DOHH2 (cell line): ENCODE data around the gene NOD1.
A peak's percentile ranks its signal among the peaks of the same experiment; 100 is the strongest.

Experiments
- H3F3A ChIP-seq: fragments of 200-600 bp; sonication (generic), shearing (Covaris generic); 2 replicates; pipeline ENCODE4 v1.6.0; 2016; ENCODE audit warnings: antibody characterized with exemption, mild to moderate bottlenecking; ENCODE audit not compliant: control insufficient read depth, insufficient read depth
- H3K27ac ChIP-seq: fragments of 200-600 bp; sonication (generic); 2 replicates; pipeline ENCODE4 v1.5.1; 2014; ENCODE audit warnings: low read depth, mild to moderate bottlenecking, low read length, moderate library complexity
- H3K27me3 ChIP-seq: fragments of 200-600 bp; sonication (generic); 2 replicates; pipeline ENCODE4 v1.6.1; 2014; ENCODE audit warnings: mild to moderate bottlenecking, low read length, mixed read lengths; ENCODE audit not compliant: control insufficient read depth
- H3K36me3 ChIP-seq: fragments of 200-600 bp; sonication (generic); 2 replicates; pipeline ENCODE4 v1.6.1; 2014; ENCODE audit warnings: mild to moderate bottlenecking, low read length, moderate library complexity, mixed read lengths; ENCODE audit not compliant: control insufficient read depth
- H3K4me1 ChIP-seq: fragments of 200-600 bp; sonication (generic); 2 replicates; pipeline ENCODE4 v1.6.1; 2014; ENCODE audit warnings: mild to moderate bottlenecking, low read length, mixed read lengths; ENCODE audit not compliant: control insufficient read depth
- H3K4me2 ChIP-seq: fragments of 200-600 bp; sonication (generic); 2 replicates; pipeline ENCODE4 v1.6.0; 2014; ENCODE audit warnings: mild to moderate bottlenecking, low read length, moderate library complexity
- H3K4me3 ChIP-seq: fragments of 200-600 bp; sonication (generic); 2 replicates; pipeline ENCODE4 v1.5.1; 2014; ENCODE audit warnings: mild to moderate bottlenecking, low read length, mixed read lengths
- H3K79me2 ChIP-seq: fragments of 200-600 bp; sonication (generic); 2 replicates; pipeline ENCODE4 v1.6.1; 2014; ENCODE audit warnings: mild to moderate bottlenecking, low read length, mixed read lengths; ENCODE audit not compliant: control insufficient read depth
- H3K9me2 ChIP-seq: fragments of 200-600 bp; sonication (generic); replicated peaks from 2 replicates; pipeline ENCODE4 v1.6.1; 2014; ENCODE audit warnings: mild to moderate bottlenecking, low read length, mixed read lengths; ENCODE audit not compliant: control insufficient read depth
- H3K9me3 ChIP-seq: fragments of 200-600 bp; sonication (generic); 2 replicates; pipeline ENCODE4 v1.6.1; 2014; ENCODE audit warnings: antibody characterized with exemption, low read length, mixed read lengths; ENCODE audit not compliant: control insufficient read depth, insufficient read depth
- H4K20me1 ChIP-seq: fragments of 200-600 bp; sonication (generic); 2 replicates; pipeline ENCODE4 v1.6.0; 2014; ENCODE audit warnings: low read depth, mild to moderate bottlenecking, antibody characterized with exemption, low read length, moderate library complexity; ENCODE audit not compliant: control insufficient read depth, insufficient read depth
- CTCF ChIP-seq: fragments of 200-600 bp; sonication (generic); IDR thresholded peaks from one replicate; pipeline ENCODE4 v1.5.1; 2014; ENCODE audit warnings: antibody characterized with exemption, mild to moderate bottlenecking, low read depth, low read length; ENCODE audit not compliant: poor library complexity, severe bottlenecking
- EZH2phosphoT487 ChIP-seq: fragments of 200-600 bp; sonication (generic); IDR thresholded peaks from 2 replicates; pipeline ENCODE4 v1.6.1; 2017; ENCODE audit warnings: borderline replicate concordance, mild to moderate bottlenecking, antibody characterized with exemption, low read length, moderate library complexity, mixed read lengths

NOD1 gene

DNA sequence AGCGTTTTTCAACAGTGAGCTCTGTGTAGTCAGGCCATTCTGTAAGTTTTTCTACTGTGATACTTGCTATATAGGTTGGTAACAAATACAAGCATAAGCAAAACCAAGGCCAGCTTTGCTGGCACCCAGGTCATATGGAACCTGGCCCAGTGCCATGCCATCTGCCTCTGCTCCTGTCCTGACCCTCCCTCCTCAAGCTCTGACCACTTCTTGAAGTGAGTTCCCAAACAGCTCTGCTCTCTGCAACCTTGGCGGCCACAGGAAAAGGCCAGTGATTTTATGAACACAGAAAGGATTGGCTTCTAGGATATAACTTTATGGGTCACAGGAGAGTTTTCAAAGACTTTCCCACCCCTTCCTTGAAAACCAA is 12.8 kb downstream of the NOD1 start:
- H3K9me2 ChIP-seq = no peaks in the 10 kb centered on the region
- peaks cover 55% of the 10 kb centered on the region for H3K4me1 ChIP-seq
- no peaks in the 10 kb centered on the region for H3K79me2 ChIP-seq
- H3K27ac ChIP-seq = no peak overlapping the region
- H3K4me2 ChIP-seq = no peak overlapping the region
- H3K27me3 ChIP-seq = no peaks in the 10 kb centered on the region
- TF ChIP-seq CTCF (no peak), EZH2phosphoT487 (no peak)
- H4K20me1 ChIP-seq = no peaks in the 10 kb centered on the region
- H3F3A ChIP-seq = no peaks in the 10 kb centered on the region
- no peaks in the 10 kb centered on the region for H3K36me3 ChIP-seq
- no peaks in the 10 kb centered on the region for H3K9me3 ChIP-seq
- no peak overlapping the region for H3K4me3 ChIP-seq

GRCh38 chr7:30465046-30465810 is 13.4 kb downstream of the NOD1 start:
- TF ChIP-seq CTCF = no peak
- no peak for TF ChIP-seq EZH2phosphoT487
- Histone ChIP-seq H3K9me2 (no peaks in the 10 kb centered on the region), H4K20me1 (no peaks in the 10 kb centered on the region), H3K4me2 (no peak overlapping the region), H3K4me1 (peaks cover 55% of the 10 kb centered on the region), H3K79me2 (no peaks in the 10 kb centered on the region), H3K9me3 (no peaks in the 10 kb centered on the region), H3F3A (no peaks in the 10 kb centered on the region), H3K4me3 (no peak overlapping the region), H3K27ac (no peak overlapping the region), H3K36me3 (no peaks in the 10 kb centered on the region), H3K27me3 (no peaks in the 10 kb centered on the region)

DNA sequence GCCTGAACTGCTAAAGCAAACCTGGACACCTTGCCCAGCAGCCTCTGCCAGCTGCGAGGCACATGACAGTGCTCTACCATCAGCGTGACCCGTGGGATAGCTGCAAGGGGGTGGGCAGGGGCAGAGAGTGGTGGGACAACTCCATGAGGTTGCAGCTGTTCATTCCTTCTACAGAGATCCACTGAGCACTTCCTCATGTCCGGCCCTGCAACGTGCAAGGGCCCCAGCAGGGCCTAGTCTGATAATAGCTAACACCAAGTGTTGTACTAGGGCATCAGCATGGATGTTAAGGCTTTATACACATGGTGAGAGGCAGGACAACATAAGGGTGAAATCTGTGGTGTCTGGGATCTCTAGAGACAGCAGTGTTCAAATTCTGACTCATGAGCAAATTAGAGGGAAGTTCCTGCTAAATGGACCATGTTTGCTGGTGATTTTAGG is 14.3 kb downstream of the NOD1 start:
- H3K4me1 ChIP-seq = peaks cover 55% of the 10 kb centered on the region
- no peaks in the 10 kb centered on the region for H3K9me3 ChIP-seq
- H3K27ac ChIP-seq = no peak overlapping the region
- peak overlapping the region; percentile 33 for H3K4me2 ChIP-seq
- H3F3A ChIP-seq = no peaks in the 10 kb centered on the region
- no peaks in the 10 kb centered on the region for H4K20me1 ChIP-seq
- no peaks in the 10 kb centered on the region for H3K79me2 ChIP-seq
- no peaks in the 10 kb centered on the region for H3K27me3 ChIP-seq
- H3K9me2 ChIP-seq = no peaks in the 10 kb centered on the region
- peak overlapping the region; percentile 6; the same call in 1 of the 2 replicates for H3K4me3 ChIP-seq
- TF ChIP-seq CTCF = no peak
- TF ChIP-seq EZH2phosphoT487 = no peak
- H3K36me3 ChIP-seq = no peaks in the 10 kb centered on the region
